SK-N-SH treated with all-trans-retinoic acid at 6 μM for 48 hours (cell line): ENCODE data around the gene ANXA3.

Experiments used
- CREB5 ChIP-seq: fragments of 250-450 bp; sonication (Bioruptor Pico); IDR thresholded peaks from 2 replicates; pipeline ENCODE4 v1.5.1; 2020; ENCODE audit warnings: low read depth, mild to moderate bottlenecking, moderate library complexity
- PATZ1 ChIP-seq: fragments of 250-450 bp; sonication (Bioruptor Pico); IDR thresholded peaks from 2 replicates; pipeline ENCODE4 v1.8.0; 2020; ENCODE audit warnings: mild to moderate bottlenecking, moderate library complexity, borderline replicate concordance
- PPARA ChIP-seq: fragments of 250-450 bp; sonication (Bioruptor Pico); IDR thresholded peaks from 2 replicates; pipeline ENCODE4 v1.5.0; 2020; ENCODE audit warnings: mild to moderate bottlenecking, borderline replicate concordance
- TOX ChIP-seq: fragments of 250-450 bp; sonication (Bioruptor Pico); IDR thresholded peaks from 2 replicates; pipeline ENCODE4 v1.8.0; 2021; ENCODE audit warnings: mild to moderate bottlenecking, moderate library complexity, borderline replicate concordance
- ZC3H10 ChIP-seq: fragments of 250-450 bp; sonication (Bioruptor Pico); IDR thresholded peaks from 2 replicates; pipeline ENCODE4 v1.5.1; 2021; ENCODE audit warnings: mild to moderate bottlenecking, moderate library complexity
- ZFP3 ChIP-seq: fragments of 250-450 bp; sonication (Bioruptor Pico); IDR thresholded peaks from 2 replicates; pipeline ENCODE4 v1.5.0; 2020; ENCODE audit warnings: mild to moderate bottlenecking, moderate library complexity
- ZNF8 ChIP-seq: fragments of 450-650 bp; formaldehyde crosslinking; IDR thresholded peaks from 2 replicates; pipeline ENCODE4 v1.5.0; 2020; ENCODE audit warnings: mild to moderate bottlenecking, moderate library complexity
- TF ChIP-seq, protein P1 (sequence below): fragments of 250-450 bp; sonication (Bioruptor Pico); IDR thresholded peaks from 2 replicates; pipeline ENCODE4 v1.8.0; 2021; ENCODE audit warnings: low read depth, mild to moderate bottlenecking, moderate library complexity, borderline replicate concordance
- TF ChIP-seq, protein P2 (sequence below): fragments of 250-450 bp; sonication (Bioruptor Pico); IDR thresholded peaks from 2 replicates; pipeline ENCODE4 v1.5.1; 2021; ENCODE audit warnings: mild to moderate bottlenecking, moderate library complexity

DNA sequence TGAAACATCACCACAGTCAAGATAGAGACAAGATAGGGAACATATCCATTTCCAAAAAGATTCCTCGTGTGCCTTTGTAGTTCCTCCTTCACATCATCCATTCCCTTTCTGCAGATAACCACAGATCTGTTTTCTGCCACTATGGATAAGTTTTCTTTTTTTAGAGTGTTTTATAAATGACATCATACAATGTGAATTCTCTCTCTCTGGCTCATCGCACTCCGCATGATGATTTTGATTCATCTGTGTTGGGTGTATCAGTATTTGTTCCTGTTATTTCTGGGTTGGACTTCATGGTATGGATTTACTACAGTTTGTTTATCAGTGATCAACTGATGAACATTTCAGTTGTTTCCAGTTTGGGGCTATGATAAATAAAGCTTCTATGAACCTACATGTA is 23.2 kb upstream of the ANXA3 start:
- TF ChIP-seq, protein P1, sequence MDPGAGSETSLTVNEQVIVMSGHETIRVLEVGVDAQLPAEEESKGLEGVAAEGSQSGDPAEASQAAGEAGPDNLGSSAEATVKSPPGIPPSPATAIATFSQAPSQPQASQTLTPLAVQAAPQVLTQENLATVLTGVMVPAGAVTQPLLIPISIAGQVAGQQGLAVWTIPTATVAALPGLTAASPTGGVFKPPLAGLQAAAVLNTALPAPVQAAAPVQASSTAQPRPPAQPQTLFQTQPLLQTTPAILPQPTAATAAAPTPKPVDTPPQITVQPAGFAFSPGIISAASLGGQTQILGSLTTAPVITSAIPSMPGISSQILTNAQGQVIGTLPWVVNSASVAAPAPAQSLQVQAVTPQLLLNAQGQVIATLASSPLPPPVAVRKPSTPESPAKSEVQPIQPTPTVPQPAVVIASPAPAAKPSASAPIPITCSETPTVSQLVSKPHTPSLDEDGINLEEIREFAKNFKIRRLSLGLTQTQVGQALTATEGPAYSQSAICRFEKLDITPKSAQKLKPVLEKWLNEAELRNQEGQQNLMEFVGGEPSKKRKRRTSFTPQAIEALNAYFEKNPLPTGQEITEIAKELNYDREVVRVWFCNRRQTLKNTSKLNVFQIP: no peak
- TF ChIP-seq TOX (no peak), PATZ1 (no peak), PPARA (no peak), ZNF8 (CRISPR knock-in tag) (no peak), ZC3H10 (no peak), CREB5 (CRISPR knock-in tag) (no peak; the same call in 1 of the 2 replicates), ZFP3 (CRISPR knock-in tag) (no peak)
- TF ChIP-seq, protein P2, sequence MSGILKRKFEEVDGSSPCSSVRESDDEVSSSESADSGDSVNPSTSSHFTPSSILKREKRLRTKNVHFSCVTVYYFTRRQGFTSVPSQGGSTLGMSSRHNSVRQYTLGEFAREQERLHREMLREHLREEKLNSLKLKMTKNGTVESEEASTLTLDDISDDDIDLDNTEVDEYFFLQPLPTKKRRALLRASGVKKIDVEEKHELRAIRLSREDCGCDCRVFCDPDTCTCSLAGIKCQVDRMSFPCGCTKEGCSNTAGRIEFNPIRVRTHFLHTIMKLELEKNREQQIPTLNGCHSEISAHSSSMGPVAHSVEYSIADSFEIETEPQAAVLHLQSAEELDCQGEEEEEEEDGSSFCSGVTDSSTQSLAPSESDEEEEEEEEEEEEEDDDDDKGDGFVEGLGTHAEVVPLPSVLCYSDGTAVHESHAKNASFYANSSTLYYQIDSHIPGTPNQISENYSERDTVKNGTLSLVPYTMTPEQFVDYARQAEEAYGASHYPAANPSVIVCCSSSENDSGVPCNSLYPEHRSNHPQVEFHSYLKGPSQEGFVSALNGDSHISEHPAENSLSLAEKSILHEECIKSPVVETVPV (CRISPR knock-in tag): no peak
